Measurements from ENCODE around the gene OCSTAMP. TPM values are rescaled to one million over a fixed set of nuclear protein-coding genes. Genes with fewer than 3 reads are reported as not detected.

OCSTAMP gene
- total RNA-seq, 1 donor from 2014 or later: not detected

DNA sequence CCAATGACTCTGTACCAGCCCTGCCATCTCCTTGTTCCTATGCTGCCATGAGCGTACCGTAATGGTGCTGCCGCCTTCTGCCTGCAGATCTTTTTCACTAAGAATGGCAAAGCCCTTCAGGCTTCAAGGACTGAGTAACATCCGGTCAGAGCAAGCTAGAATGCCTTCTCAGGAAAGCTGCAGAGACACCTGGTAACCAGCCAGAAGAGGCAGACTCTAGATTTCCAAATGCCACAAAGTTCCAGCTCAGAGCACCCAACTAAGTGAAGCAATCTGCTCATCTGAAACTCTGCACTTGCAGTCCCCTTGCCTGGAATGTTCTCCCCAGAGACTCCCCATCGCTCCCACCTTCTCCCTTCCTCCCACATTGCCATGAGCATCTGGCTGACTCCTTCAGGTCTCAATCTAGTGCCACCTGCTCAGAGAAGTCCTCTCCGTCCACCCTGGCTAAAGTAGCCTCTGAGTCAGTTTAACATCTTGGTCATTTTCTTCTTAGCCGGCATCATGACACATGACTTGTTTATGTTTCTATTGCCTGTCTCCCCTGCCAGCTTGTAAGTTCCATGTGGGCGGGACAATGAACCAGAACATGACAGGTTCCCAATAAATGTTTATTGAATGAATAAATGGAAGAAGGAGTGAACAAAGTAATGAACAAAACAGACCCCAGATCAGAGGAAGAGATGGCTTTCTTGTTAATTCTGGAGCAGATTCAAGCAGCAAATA lies 6.9 kb upstream of the OCSTAMP start:
- H3K4me1 Mint-ChIP-seq: peaks cover 58% of the 10 kb centered on the region
- H2AFZ ChIP-seq (replicated peaks): no peak overlapping the region
- no peaks in the 10 kb centered on the region for H3K79me2 ChIP-seq (ENCODE audit: low read depth)
- peaks cover 20% of the 10 kb centered on the region for H3K4me1 ChIP-seq
- peaks cover 3% of the 10 kb centered on the region for H3K27me3 ChIP-seq
- no peak overlapping the region for H3K4me3 ChIP-seq
- H3K27ac Mint-ChIP-seq: no peak overlapping the region
- H3K36me3 ChIP-seq: no peaks in the 10 kb centered on the region
- DNase-seq (ENCODE audit: low spot score): no peak
- H3K9ac ChIP-seq: no peak overlapping the region
- H4K20me1 ChIP-seq (ENCODE audit: low read depth): no peaks in the 10 kb centered on the region
- H3K9me3 Mint-ChIP-seq: no peaks in the 10 kb centered on the region
- no peak overlapping the region for H3K4me2 ChIP-seq
- no peaks in the 10 kb centered on the region for H3K9me3 ChIP-seq (ENCODE audit: low read depth)
- no peaks in the 10 kb centered on the region for H3K36me3 Mint-ChIP-seq
- peaks cover 19% of the 10 kb centered on the region for H3F3A ChIP-seq (ENCODE audit: low read depth)
- H3K27ac ChIP-seq: no peak overlapping the region
- H3K4me3 Mint-ChIP-seq: no peak overlapping the region
- H3K27me3 Mint-ChIP-seq (ENCODE audit: insufficient read depth, low read depth): peaks cover 8% of the 10 kb centered on the region
- no peak for TF ChIP-seq EZH2 (IDR thresholded peaks at IDR 0.05)
- TF ChIP-seq, protein P1, sequence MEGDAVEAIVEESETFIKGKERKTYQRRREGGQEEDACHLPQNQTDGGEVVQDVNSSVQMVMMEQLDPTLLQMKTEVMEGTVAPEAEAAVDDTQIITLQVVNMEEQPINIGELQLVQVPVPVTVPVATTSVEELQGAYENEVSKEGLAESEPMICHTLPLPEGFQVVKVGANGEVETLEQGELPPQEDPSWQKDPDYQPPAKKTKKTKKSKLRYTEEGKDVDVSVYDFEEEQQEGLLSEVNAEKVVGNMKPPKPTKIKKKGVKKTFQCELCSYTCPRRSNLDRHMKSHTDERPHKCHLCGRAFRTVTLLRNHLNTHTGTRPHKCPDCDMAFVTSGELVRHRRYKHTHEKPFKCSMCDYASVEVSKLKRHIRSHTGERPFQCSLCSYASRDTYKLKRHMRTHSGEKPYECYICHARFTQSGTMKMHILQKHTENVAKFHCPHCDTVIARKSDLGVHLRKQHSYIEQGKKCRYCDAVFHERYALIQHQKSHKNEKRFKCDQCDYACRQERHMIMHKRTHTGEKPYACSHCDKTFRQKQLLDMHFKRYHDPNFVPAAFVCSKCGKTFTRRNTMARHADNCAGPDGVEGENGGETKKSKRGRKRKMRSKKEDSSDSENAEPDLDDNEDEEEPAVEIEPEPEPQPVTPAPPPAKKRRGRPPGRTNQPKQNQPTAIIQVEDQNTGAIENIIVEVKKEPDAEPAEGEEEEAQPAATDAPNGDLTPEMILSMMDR (IDR thresholded peaks at IDR 0.05): no peak
- no peak for TF ChIP-seq EZH2phosphoT487 (IDR thresholded peaks at IDR 0.05)

GRCh38 chr20:46555370-46555956 lies 5.0 kb upstream of the OCSTAMP start:
- Histone ChIP-seq H3K27ac (no peak overlapping the region), H3F3A (ENCODE audit: low read depth) (peaks cover 12% of the 10 kb centered on the region)

DNA sequence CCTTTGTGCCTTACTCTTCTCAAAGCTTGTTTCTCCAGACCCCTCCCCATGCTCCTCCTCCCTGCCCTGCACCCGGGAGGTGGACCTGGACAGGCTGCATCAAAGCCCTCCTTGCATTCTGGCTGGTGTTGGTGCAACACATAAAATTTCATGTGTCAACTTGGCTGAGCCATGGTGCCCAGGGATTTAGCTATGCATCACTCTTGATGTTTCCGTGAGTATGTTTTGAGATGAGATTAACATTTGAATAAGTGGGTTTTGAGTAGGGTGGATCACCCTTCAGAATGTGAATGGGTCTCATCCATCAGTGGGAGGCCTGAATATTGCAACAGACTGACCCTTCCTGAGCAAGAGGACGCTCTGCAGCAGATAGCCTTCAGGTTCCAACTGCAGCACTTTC lies 4.4 kb upstream of the OCSTAMP start:
- Histone ChIP-seq H3K4me3 (no peak overlapping the region), H3K27ac (no peak overlapping the region), H3K79me2 (ENCODE audit: low read depth) (no peaks in the 10 kb centered on the region), H3K9ac (no peak overlapping the region), H2AFZ (replicated peaks) (no peak overlapping the region), H3K4me2 (no peak overlapping the region), H3K4me1 (peaks cover 21% of the 10 kb centered on the region), H3K27me3 (peaks cover 3% of the 10 kb centered on the region), H3F3A (ENCODE audit: low read depth) (peaks cover 12% of the 10 kb centered on the region), H3K36me3 (no peaks in the 10 kb centered on the region), H4K20me1 (ENCODE audit: low read depth) (no peaks in the 10 kb centered on the region), H3K9me3 (ENCODE audit: low read depth) (no peaks in the 10 kb centered on the region)
- H3K27ac Mint-ChIP-seq: peak overlapping the region; percentile 84
- H3K27me3 Mint-ChIP-seq (ENCODE audit: insufficient read depth, low read depth): peaks cover 2% of the 10 kb centered on the region
- H3K36me3 Mint-ChIP-seq: no peaks in the 10 kb centered on the region
- TF ChIP-seq EZH2phosphoT487 (IDR thresholded peaks at IDR 0.05) (no peak), EZH2 (IDR thresholded peaks at IDR 0.05) (no peak)
- TF ChIP-seq, protein P1 (IDR thresholded peaks at IDR 0.05): no peak
- H3K9me3 Mint-ChIP-seq: no peaks in the 10 kb centered on the region
- no peak overlapping the region for H3K4me3 Mint-ChIP-seq
- peaks cover 67% of the 10 kb centered on the region for H3K4me1 Mint-ChIP-seq
- DNase-seq (ENCODE audit: low spot score): no peak

More at GRCh38 chr20:46555370-46555956, 5.0 kb upstream of the OCSTAMP start:
- Histone ChIP-seq H4K20me1 (ENCODE audit: low read depth) (no peaks in the 10 kb centered on the region), H3K4me3 (no peak overlapping the region), H3K4me2 (no peak overlapping the region), H2AFZ (replicated peaks) (no peak overlapping the region), H3K27me3 (peaks cover 3% of the 10 kb centered on the region), H3K4me1 (peaks cover 21% of the 10 kb centered on the region), H3K79me2 (ENCODE audit: low read depth) (no peaks in the 10 kb centered on the region), H3K36me3 (no peaks in the 10 kb centered on the region), H3K9ac (no peak overlapping the region), H3K9me3 (ENCODE audit: low read depth) (no peaks in the 10 kb centered on the region)
- no peaks in the 10 kb centered on the region for H3K9me3 Mint-ChIP-seq
- H3K27me3 Mint-ChIP-seq (ENCODE audit: insufficient read depth, low read depth): peaks cover 3% of the 10 kb centered on the region
- no peak overlapping the region for H3K4me3 Mint-ChIP-seq
- H3K27ac Mint-ChIP-seq: peak overlapping the region; percentile 63
- no peak for DNase-seq (ENCODE audit: low spot score)
- peaks cover 71% of the 10 kb centered on the region for H3K4me1 Mint-ChIP-seq
- TF ChIP-seq EZH2 (IDR thresholded peaks at IDR 0.05): no peak
- TF ChIP-seq, protein P1 (IDR thresholded peaks at IDR 0.05): no peak
- TF ChIP-seq EZH2phosphoT487 (IDR thresholded peaks at IDR 0.05): no peak
- H3K36me3 Mint-ChIP-seq: no peaks in the 10 kb centered on the region
